ENCODE data around the gene PARP15.
"Not testable (repeated sequence)": the region's sequence is repeated elsewhere in the genome, so short reads cannot be mapped to it uniquely, and the experiment has no call there.

The PARP15 gene

DNA sequence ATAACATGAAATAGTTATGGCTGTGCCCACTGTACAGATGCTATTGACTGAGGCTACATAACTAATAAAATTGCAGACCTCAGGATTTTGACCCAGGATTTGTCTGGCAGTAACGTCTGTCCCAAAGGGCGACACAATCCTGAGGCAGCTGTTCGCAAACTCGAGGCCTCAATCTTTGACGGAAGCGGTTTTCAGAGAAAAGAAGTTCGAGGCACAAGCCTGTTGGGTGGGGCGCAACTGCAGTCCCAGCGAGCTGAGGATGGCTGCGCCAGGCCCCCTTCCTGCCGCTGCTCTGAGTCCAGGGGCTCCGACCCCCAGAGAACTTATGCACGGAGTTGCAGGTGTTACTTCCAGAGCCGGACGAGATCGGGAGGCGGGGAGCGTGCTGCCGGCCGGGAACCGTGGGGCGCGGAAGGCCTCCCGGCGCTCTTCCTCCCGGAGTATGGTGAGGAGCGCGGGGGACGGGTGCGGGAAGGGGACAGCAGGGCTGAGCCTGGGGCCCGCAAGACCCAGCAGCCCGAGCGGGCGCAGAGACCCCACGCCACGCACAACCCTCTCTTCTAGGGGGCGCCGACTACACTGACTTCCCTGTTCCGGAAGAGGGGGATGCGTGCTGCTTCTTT lies at the start of gene PARP15:
Gene PARP15 (plus strand): TSS at position 242 of the 623 bp plus-strand sequence. CDS start 18 bp downstream, at position 260.
- peak; percentile 39 for DNase-seq

DNA sequence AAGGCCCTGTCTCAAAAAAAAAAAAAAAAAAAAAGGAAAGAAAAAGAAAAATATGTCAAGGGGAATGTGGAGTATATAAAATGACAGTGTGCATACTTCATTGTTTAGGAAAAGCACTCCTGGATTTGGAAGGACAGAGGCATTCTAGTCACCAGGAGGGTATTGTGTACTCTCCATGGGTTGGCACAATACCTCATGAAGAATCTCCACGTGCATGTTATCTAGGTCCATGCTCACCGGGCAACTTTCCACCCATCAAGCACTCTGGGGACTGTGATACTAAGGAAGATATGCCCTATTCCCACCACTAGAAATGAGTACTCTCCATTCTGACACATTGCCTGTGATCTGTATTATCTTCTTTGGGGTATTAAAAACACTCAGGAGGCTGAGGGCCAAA lies 47.3 kb upstream of the PARP15 start:
- DNase-seq, result no peak

DNA sequence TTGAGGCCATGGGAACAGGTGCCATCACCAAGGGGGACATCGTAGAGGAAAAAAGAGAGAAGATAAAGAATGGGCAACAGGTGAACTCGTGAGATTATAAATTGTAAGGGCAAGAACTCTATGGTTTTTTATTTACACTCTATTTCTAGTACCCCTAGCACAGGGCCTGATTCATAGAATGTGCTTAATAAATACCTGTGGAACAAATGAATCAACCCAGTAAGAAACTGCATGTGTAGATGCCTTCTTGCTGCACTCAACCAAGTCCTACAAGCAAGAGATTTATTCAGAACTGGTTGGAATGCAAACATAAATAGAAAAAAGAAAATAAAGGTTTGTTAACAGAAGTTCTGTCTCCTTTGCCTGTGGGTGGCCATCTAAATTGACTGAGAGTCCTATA lies 44.0 kb upstream of the PARP15 start:
- DNase-seq, result no peak

DNA sequence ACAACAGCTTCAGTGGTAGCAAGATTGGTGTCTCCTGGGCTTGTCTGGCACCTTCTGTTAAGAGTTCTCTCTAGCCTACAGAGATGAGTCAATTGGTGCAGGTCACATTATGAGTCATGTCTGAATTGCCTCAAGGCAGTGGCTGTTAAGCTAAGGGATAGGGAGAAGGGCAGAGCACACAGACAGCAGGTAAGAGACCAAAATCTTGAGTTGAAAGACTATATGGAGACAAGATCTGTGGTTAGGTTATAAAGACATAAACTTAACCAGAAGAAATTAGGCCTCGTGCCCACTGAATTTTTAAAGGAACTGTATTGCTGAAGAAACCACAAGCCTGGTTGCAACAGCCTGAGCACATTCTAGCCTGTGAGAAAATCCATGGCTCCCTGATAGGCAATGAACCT lies 43.5 kb upstream of the PARP15 start:
- DNase-seq, result peak; percentile 52

DNA sequence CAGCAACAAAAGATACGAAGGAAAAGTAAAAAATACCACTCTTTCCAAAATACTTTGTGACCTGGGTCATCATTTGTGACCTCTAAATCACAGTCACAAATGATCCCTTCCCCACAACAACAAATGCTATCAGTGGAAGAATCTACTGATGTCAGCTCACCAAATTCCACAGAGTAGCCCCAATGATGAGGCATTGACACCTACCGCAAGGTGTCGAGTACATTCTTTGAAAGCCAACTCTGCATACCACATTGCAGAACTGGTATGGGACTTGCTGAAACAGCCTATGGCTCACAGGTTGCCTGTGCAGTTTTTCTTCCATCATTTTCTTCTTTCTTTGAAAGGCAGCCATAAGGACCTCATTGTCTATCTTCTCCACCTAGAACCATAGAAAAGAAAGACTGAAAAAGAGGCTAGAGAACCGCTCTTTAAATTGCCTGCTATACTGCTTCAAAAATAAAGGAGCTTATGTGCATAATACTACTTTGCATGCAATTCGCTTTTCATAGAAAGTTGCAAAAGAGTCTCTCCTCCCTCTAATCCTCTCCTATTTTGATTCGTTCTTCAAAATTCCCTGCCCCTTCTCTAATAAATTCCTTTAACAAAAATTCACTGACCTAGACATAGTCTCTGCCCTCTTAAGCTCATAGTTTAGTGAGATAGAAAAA lies 41.4 kb upstream of the PARP15 start:
- DNase-seq, result no peak

DNA sequence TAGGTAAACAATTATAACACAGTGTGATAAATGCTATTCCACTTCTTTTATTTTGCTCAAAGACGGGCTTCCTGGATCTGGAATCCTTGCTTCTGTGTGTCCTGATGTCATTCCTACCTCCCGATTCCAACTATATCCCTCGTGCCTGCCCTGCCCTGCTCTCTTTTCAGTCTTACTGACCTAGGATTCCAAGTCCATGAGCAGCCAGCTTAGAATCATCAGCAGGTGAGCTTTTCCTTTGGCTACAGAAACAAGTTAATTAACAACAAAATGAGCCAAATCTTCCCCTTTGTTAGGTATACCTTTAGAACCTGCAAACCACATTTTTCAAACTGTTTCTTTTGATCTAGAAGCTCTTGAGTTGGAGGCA lies 40.8 kb upstream of the PARP15 start:
- DNase-seq, result no peak

DNA sequence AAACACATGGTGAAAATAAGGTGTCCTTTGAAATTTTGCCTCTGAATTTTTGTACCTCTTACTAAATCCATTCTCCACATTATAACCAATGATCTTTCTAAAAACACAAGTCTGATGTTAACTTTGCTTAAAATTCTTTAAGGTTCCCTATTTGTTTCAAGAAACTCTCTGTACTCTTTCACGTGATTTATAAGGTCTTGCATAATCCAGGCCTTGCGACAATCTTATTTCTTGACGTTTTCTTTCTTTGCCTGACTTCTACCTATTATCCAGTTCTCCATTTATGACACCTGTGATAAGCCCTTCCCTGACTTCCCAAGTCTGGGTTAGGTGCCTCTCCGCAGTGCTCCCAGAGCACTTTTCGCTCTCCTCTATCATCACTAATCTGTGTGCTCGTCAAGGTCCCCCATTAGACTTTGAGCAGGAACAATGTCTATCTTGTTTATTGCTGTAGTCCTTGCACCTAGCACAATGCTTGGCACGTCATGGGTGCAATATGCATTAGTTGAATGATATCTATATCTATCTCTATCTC lies 38.4 kb upstream of the PARP15 start:
- no peak for DNase-seq

DNA sequence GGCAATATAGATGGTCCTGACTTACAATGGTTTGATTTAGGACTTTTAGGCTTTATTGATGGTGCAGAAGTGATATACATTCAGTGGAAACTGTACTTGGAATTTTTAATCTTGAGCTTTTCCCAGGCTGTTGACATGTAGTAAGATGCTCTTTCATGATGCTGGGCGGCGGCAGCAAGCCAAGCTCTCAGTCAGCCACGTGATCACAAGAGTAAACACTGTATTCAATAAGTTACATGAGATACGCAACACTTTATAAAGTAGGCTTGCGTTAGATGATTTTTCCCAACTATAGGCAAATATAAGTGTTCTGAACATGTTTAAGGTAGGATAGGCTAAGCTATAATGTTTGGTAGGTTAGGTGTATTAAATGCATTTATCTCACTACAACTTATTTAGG lies 31.3 kb upstream of the PARP15 start:
- no peak for DNase-seq

DNA sequence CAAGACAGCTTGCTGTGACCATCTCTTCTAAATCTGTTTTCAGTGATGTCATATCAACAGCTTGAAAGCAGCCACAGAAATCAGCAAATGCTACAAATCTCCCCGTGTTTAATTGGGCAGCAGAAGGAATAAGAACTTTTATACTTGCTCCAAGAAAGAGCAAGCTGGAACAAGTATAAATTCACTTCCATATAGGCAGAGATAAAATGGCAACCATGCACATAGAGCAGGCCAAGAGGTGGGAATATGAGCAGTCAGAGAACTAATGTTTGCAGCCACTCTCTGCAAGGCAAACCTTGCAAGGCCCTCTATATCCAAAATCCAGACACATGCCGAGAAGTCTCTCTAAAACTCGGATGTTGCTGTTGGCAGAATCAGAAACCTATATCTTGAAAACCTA lies 29.4 kb upstream of the PARP15 start:
- DNase-seq, result no peak

DNA sequence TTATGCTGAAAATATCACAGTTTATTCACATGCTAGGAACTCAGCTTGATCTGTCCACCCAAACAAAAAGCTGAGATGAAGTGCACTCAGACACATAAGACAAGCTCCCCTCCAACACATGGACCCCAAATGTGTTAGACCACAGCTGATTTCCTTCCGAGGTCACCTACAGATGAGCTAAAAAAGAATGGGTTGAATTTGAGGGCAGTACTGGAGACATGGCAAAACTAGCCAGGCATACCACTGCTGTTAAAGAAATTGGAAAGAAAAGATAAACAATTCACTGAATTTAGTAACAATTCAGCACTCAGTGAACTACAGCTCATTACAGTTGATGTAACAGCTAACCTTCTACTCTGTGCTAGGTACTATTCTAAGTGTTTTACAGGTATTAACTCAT lies 28.8 kb upstream of the PARP15 start:
- DNase-seq, result no peak

DNA sequence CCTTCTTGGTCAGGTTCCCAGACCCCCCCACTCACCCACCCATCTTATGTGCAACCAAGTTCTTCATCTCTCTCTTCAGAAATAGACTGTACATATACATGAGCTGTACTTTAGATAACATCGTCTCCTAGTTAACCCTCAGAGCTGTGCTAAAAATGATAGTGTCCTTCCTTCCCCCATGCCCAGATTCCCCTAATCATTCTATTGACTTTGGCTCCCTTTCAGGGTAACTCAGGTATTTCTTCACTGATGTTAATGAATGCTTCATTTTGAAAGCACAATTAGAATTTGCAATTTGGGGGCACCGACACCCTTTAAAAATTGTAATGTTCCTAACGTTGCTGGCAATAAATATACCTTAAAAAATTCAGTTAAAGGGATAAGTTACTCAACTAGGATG lies 24.3 kb upstream of the PARP15 start:
- DNase-seq, result no peak

DNA sequence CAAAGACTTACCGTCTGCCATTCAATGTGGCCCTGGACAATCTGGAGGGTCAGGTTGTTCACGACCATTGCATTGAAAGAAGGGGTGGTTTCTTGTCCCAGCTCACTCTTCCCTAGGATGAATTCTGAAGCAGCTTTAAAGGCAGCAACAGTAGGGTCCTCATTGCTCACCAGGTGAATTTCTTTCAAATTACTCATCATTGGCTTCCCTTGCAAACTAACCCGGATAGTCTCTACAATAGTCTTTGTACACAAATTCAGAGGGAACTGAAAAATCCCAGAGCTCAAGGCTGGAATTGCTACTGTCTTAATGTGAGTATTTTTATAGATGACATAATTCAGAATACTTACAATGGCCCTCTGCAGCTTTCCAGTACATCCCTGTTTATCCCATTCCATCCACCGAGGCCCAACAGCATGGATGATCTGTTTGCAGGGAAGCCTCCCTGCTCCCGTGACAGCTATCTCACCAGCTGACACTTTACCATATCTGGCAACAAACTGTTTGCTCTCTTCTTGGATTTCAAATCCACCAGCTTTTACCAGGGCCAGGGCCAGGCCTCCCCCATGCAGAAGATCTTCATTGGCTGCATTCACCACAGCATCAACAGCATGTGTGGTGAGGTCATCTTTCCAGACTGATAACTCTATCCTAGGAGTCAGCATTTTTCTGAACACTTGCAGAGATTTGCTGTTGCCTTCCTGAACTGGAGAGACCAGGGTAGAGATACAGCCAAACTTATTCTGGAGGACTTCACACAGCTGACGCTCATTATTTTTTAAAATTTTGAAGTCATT lies 22.0 kb upstream of the PARP15 start:
- no peak for DNase-seq

DNA sequence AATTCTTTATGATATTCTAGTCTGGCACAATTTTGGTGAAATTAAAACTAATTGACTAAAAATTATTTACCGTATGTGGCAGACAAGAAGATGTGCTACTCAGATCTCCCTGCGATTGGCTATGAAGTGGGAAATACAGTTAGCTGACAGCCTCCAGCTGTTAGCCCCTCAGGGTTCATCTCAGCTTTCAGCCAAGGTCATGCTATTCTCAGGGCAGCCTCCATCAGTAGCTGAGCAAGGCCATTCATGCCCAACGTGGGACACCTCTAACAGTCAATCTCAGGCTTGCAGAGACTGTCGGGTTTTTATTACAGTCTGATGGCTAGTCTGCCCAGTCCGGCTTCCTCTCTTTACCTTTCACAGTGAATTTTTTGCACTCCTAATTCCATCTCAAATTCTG lies 20.1 kb upstream of the PARP15 start:
- no peak for DNase-seq

DNA sequence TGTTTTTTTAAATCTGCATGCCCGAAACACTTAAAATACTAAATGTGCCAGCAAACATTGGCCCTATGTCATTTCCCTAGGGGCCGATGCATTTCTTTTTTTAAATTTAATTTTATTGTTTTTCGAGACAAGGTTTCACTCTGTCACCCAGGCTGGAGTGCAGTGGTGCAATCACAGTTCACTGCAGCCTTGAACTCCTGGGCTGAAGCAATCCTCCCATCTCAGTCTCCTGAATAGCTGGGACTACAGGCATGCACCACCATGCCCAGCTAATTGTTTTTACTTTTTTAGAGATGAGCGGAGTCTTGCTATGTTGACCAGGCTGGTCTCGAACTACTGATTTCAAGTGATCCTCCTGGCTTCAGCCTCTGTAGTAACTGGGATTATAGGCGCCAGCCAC lies 18.8 kb upstream of the PARP15 start:
- DNase-seq, result no peak

DNA sequence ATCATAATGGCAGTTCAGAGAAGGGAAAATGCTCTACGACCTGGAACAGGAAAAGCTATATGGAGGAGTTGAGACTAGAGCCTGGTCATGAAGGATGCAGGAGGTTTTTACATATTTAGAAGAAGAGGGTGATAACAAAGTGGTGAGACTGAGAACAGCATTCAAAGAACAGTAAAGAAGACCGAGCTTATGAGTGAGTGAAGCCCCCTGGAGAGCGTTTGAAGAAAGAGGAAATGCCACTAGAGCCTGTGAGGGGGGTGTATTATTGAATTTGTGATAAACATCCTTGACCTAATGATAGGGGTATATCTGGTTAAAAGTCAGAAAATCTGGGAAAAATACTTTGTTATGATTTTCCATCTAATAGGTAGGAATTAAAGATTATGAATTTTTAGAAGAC lies 17.5 kb upstream of the PARP15 start:
- DNase-seq, result no peak

DNA sequence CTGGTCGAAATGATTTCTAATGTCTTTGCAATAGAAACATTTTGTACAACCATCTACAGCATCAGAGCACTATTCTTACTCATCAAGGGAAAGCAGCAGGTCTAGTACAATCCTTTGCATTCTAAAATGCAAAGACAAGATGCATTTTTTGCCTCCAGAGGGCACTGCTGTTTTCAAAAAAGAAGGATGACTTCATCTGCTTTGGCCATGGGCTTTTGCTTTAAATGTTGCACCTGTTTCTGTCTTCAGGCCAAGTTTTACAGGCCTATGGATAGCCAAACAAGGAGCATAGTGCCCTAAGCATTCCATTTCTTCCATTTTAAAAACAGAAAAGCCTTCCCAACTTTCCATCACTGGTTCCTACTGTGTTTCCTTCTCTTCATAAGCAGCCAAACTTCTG lies 16.8 kb upstream of the PARP15 start:
- DNase-seq, result peak; percentile 27

DNA sequence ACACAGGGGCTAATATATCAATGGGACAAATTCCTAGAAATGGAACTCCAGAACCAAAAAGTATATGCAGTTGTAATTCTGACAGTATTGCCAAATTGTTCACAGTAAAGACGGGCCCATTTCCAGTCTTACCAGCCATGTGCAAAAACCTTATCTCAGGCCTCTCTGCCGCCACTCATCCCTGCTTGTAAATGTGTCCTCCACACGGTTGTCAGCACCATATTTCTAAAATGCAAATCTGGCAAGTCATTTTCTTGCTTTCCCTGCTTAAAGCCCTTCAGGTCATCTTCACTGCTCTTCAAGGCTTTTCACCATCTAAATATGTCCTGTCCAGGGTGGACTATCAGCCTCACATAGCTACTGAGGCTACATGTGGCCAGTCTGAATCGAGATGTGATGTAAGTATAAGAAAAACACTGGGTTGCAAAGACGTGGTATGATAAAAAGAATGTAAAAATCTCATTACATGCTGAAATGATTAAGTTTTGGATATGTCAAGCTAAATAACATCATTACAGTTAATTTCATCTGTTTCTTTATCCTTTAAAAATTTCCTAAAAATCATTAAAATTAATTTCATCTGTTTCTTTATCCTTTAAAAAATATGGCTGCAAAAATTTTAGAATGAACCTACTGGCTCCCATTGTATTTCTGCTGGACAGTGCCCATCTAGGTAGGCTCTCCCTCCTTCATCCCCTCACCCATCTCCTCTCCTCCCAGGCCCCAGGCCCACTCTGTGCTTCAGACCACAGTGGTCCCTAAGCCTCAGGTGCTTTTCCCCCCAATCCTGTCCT lies 14.3 kb upstream of the PARP15 start:
- no peak for DNase-seq

DNA sequence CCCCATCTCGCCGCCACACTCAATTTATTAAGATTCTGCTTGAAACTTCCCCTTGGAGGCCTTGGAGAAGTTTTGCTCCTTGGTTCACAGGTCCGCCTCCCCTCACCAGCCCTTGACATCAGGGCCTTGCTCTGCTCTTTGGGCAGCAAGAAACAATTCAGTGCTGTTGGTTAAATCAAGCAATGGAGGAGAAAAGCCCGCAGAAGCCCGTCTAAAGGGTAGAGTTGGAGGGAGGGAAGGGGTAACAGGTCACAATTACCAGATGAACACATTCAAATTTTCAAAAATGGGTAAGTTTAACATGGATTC lies 13.8 kb upstream of the PARP15 start:
- no peak for DNase-seq

DNA sequence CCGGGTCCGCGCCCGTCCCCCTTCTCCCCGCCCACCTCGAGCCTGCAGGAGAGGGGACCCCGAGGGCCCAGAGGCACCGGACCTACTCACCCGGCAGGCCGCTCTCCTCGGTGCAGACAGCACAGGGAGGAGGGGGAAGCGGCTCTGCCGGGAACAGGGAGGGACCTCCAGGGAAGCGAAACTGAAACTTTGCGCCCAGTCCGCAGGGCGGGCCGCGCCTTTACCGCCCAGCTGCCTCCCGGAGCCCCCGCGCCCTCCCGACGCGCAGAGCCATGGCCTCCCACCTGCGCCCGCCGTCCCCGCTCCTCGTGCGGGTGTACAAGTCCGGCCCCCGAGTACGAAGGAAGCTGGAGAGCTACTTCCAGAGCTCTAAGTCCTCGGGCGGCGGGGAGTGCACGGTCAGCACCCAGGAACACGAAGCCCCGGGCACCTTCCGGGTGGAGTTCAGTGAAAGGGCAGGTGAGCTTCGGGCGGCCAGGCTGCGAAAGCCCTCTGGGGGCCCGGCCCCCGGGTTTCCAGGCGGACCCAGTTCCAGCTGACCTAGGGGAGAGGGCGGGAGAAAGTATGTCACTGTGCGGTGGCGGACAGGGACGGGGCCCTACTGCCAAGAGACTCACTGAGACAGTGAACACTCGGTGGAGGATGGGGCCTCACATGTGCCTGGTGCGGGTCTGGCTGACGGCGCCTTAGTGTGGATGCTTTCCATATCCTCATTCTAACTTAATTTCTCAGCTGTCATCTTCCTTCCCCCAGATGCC lies 13.1 kb upstream of the PARP15 start, which contains the start of the genes DTX3L and PARP9:
Gene DTX3L (plus strand): TSS at position 184 of the 758 bp plus-strand sequence. CDS start 89 bp downstream, at position 273.
Gene PARP9 (minus strand): TSS at position 146 of the 758 bp plus-strand sequence. CDS start 4,680 bp downstream, outside the sequence.
- DNase-seq, result peak; percentile 78

DNA sequence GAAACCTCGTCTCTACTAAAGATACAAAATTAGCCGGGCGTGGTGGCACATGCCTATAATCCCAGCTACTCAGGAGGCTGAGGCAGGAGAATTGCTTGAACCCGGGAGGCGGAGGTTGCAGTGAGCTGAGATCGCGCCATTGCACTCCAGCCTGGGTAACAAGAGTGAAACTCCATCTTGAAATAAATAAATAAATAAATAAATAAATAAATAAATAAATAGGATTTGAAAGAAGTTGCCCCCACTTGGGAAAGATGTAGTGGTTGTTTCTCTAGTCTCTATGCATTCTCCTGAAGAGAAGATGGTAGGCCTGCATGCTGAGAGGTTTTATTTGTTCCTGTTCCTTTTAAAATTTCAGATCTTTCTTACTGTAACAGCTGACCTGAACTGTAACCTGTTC lies 9.3 kb upstream of the PARP15 start:
- DNase-seq, result not testable (repeated sequence)

DNA sequence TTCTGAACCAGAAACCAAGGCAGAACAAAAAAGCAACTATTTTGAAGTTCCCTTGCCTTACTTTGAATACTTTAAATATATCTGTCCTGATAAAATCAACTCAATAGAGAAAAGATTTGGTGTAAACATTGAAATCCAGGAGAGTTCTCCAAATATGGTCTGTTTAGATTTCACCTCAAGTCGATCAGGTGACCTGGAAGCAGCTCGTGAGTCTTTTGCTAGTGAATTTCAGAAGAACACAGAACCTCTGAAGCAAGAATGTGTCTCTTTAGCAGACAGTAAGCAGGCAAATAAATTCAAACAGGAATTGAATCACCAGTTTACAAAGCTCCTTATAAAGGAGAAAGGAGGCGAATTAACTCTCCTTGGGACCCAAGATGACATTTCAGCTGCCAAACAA lies 8.7 kb upstream of the PARP15 start:
- no peak for DNase-seq

DNA sequence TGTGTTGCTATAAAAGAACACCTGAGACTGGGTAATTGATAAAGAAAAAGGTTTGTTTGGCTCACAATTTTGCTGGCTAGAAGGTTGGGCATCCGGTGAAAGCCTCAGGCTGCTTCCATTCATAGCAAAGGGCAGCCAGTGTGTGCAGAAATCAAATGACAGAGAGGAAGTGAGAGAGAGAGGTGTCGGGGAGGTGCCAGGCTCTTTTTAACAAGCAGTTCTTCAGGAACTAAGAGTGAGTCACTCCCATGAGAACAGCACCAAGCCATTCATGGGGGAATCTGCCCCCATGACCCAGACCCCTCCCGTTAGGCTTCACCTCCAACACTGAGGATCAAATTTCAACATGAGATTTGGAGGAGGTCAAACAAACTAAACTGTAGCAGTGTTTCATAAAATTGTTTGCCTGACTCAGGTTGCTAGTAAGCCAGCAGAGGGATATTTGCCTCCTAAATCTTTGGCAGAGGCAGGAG lies 4.5 kb upstream of the PARP15 start:
- peak; percentile 38 for DNase-seq

Measured in stimulated activated CD4-positive, alpha-beta T cell treated with anti-CD3 and anti-CD28 coated beads, Interleukin-1b, Interleukin-23, amount 100 ng/mL, for 48 hours (primary cell).